ENCODE results near the gene GAGE12F.
"Not testable (repeated sequence)": the region's sequence is repeated elsewhere in the genome, so short reads cannot be mapped to it uniquely, and the experiment has no call there.

DNA sequence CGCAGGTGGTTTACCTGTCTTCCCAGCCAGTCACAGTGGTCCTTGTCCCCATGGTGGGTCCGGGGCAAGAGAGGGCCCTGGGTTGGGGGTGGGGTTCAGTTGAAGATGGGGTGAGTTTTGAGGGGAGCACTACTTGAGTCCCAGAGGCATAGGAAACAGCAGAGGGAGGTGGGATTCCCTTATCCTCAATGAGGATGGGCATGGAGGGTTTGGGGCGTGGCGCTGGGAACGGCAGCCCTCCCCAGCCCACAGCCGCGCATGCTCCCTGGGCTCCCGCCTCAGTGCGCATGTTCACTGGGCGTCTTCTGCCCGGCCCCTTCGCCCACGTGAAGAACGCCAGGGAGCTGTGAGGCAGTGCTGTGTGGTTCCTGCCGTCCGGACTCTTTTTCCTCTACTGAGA, 28.8 kb upstream of the GAGE12F start, which contains the start of gene GAGE12C:
- not testable (repeated sequence) for TF ChIP-seq GATA2, GATA3 (IDR thresholded peaks at IDR 0.05; ENCODE audit: low read depth, low read length)
